ENCODE results near the gene CCL24.

Gene CCL24

DNA sequence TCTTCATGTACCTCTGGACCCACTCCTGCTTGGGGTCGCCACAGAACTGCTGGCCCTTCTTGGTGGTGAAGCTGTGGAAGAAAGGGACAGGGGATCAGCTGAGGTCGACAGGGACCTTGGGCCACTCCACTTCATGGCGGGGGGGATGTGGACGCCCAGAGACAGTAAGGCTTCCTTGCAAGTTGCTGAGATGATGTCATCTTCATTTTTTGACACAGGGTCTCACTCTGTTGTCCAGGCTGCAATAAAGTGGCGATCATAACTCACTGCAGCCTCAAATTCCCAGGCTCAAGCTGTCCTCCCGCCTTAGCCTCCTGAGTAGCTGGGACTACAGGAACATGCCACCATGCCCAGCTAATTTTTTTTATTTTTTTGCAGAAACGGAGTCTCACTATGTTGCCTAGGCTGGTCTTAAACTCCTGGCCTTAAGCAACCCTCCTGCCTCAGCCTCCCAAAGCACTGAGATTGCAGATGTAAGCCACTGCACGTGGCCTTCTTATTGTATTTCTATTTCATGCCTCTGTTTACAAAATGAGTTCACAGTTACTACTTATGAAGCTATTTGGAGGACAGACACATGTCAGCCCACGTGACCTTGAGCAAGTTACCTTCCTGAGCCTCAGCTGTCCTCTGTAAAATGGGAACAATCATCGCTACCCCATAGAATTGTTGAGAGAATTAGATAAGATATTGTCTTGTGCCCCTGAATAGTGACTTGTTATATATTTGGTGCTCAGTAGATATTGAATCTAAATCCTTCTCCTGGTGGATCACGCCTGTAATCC, 1.5 kb downstream of the CCL24 start:
- no peak for TF ChIP-seq TCF4 (CRISPR knock-in tag; IDR thresholded peaks at IDR 0.05; ENCODE audit: borderline replicate concordance)
- TF ChIP-seq SNAI2 (CRISPR knock-in tag; IDR thresholded peaks at IDR 0.05): no peak
- TF ChIP-seq, protein P1, sequence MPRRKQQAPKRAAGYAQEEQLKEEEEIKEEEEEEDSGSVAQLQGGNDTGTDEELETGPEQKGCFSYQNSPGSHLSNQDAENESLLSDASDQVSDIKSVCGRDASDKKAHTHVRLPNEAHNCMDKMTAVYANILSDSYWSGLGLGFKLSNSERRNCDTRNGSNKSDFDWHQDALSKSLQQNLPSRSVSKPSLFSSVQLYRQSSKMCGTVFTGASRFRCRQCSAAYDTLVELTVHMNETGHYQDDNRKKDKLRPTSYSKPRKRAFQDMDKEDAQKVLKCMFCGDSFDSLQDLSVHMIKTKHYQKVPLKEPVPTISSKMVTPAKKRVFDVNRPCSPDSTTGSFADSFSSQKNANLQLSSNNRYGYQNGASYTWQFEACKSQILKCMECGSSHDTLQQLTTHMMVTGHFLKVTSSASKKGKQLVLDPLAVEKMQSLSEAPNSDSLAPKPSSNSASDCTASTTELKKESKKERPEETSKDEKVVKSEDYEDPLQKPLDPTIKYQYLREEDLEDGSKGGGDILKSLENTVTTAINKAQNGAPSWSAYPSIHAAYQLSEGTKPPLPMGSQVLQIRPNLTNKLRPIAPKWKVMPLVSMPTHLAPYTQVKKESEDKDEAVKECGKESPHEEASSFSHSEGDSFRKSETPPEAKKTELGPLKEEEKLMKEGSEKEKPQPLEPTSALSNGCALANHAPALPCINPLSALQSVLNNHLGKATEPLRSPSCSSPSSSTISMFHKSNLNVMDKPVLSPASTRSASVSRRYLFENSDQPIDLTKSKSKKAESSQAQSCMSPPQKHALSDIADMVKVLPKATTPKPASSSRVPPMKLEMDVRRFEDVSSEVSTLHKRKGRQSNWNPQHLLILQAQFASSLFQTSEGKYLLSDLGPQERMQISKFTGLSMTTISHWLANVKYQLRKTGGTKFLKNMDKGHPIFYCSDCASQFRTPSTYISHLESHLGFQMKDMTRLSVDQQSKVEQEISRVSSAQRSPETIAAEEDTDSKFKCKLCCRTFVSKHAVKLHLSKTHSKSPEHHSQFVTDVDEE (CRISPR knock-in tag; IDR thresholded peaks at IDR 0.05): no peak
- TF ChIP-seq ARNTL (CRISPR knock-in tag; IDR thresholded peaks at IDR 0.05; ENCODE audit: borderline replicate concordance, low read depth): no peak
- TF ChIP-seq ZNF565 (CRISPR knock-in tag; conservative IDR thresholded peaks at IDR 0.05; ENCODE audit: low read depth): no peak
- TF ChIP-seq ZNF70 (CRISPR knock-in tag; IDR thresholded peaks at IDR 0.05): no peak
- no peak for TF ChIP-seq BACH2 (CRISPR knock-in tag; IDR thresholded peaks at IDR 0.05; ENCODE audit: borderline replicate concordance)
- no peak for TF ChIP-seq OSR1 (CRISPR knock-in tag; IDR thresholded peaks at IDR 0.05)
- TF ChIP-seq, protein P2, sequence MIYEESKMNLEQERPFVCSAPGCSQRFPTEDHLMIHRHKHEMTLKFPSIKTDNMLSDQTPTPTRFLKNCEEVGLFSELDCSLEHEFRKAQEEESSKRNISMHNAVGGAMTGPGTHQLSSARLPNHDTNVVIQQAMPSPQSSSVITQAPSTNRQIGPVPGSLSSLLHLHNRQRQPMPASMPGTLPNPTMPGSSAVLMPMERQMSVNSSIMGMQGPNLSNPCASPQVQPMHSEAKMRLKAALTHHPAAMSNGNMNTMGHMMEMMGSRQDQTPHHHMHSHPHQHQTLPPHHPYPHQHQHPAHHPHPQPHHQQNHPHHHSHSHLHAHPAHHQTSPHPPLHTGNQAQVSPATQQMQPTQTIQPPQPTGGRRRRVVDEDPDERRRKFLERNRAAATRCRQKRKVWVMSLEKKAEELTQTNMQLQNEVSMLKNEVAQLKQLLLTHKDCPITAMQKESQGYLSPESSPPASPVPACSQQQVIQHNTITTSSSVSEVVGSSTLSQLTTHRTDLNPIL (CRISPR knock-in tag; IDR thresholded peaks at IDR 0.05; ENCODE audit: low read depth): no peak
- no peak for TF ChIP-seq ISL1 (CRISPR knock-in tag; IDR thresholded peaks at IDR 0.05)
- TF ChIP-seq ZC3H10 (CRISPR knock-in tag; IDR thresholded peaks at IDR 0.05): no peak
- TF ChIP-seq GLIS3 (CRISPR knock-in tag; IDR thresholded peaks at IDR 0.05): no peak
- no peak for TF ChIP-seq ZNF8 (CRISPR knock-in tag; IDR thresholded peaks at IDR 0.05)
- no peak for TF ChIP-seq TOX (CRISPR knock-in tag; IDR thresholded peaks at IDR 0.05; ENCODE audit: borderline replicate concordance)
- TF ChIP-seq RARB (CRISPR knock-in tag; IDR thresholded peaks at IDR 0.05): no peak
- ATAC-seq: no peak

DNA sequence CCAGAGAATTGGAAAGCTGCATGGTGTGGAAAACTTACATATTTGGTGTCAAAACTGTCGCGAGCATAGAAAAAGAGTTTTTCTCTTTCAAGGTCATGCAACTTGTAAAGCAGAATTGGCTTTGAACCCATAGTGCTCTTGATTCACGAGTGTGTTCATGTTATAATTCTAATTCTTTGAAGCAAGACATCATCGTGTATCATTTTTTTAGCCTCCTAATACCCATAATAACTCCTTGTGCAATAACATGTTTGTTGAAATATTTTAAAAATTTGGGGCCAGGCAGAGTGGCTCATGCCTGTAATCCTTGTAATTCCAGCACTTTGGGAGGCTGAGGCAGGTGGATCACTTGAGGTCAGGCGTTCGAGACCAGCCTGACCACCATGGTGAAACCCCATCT, 4.2 kb downstream of the CCL24 start:
- TF ChIP-seq BACH2 (CRISPR knock-in tag; IDR thresholded peaks at IDR 0.05; ENCODE audit: borderline replicate concordance) (no peak), ESRRG (CRISPR knock-in tag; IDR thresholded peaks at IDR 0.05) (no peak), RARB (CRISPR knock-in tag; IDR thresholded peaks at IDR 0.05) (no peak), ZNF70 (CRISPR knock-in tag; IDR thresholded peaks at IDR 0.05) (no peak), PPARA (CRISPR knock-in tag; IDR thresholded peaks at IDR 0.05; ENCODE audit: borderline replicate concordance) (no peak), ZNF8 (CRISPR knock-in tag; IDR thresholded peaks at IDR 0.05) (no peak), ZFP3 (CRISPR knock-in tag; IDR thresholded peaks at IDR 0.05) (no peak), TOX (CRISPR knock-in tag; IDR thresholded peaks at IDR 0.05; ENCODE audit: borderline replicate concordance) (no peak), TCF4 (CRISPR knock-in tag; IDR thresholded peaks at IDR 0.05; ENCODE audit: borderline replicate concordance) (no peak), CSDC2 (CRISPR knock-in tag; IDR thresholded peaks at IDR 0.05) (no peak), ZNF565 (CRISPR knock-in tag; conservative IDR thresholded peaks at IDR 0.05; ENCODE audit: low read depth) (no peak)
- TF ChIP-seq, protein P2 (CRISPR knock-in tag; IDR thresholded peaks at IDR 0.05; ENCODE audit: low read depth): no peak
- TF ChIP-seq, protein P1 (CRISPR knock-in tag; IDR thresholded peaks at IDR 0.05): no peak
- TF ChIP-seq, protein P3, sequence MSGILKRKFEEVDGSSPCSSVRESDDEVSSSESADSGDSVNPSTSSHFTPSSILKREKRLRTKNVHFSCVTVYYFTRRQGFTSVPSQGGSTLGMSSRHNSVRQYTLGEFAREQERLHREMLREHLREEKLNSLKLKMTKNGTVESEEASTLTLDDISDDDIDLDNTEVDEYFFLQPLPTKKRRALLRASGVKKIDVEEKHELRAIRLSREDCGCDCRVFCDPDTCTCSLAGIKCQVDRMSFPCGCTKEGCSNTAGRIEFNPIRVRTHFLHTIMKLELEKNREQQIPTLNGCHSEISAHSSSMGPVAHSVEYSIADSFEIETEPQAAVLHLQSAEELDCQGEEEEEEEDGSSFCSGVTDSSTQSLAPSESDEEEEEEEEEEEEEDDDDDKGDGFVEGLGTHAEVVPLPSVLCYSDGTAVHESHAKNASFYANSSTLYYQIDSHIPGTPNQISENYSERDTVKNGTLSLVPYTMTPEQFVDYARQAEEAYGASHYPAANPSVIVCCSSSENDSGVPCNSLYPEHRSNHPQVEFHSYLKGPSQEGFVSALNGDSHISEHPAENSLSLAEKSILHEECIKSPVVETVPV (CRISPR knock-in tag; IDR thresholded peaks at IDR 0.05): no peak
- no peak for ATAC-seq
